Activated CD8-positive, alpha-beta T cell treated with anti-CD3 and anti-CD28 coated beads, Interleukin-2, amount 10 ng/mL, durations not matched to agents 7 days and 5 days (primary cell): ENCODE results near the gene OR2T27. TPM values are rescaled to one million over a fixed set of nuclear protein-coding genes. Genes with fewer than 3 reads are reported as not detected.
"Not testable (repeated sequence)": the region's sequence is repeated elsewhere in the genome, so short reads cannot be mapped to it uniquely, and the experiment has no call there.

Experiments
- ATAC-seq: fragments of 150-1000 bp; cut with Tn5 transposase; one replicate; pipeline ENCODE4 v1.10.0; 2021; ENCODE audit warnings: moderate library complexity
- CTCF ChIA-PET: fragments of 350-600 bp; sonication (Branson Sonifier 250); formaldehyde crosslinking; loops from one replicate; lab custom pipeline; 2021; ENCODE audit warnings: antibody characterized with exemption; lab: Charles Lee
- POLR2A ChIA-PET: fragments of 350-600 bp; sonication (Branson Sonifier 250); formaldehyde crosslinking; loops from one replicate; lab custom pipeline; 2021; ENCODE audit warnings: antibody characterized with exemption; lab: Charles Lee
- DNase-seq: peaks from one replicate; pipeline ENCODE4 v3.0.0-alpha.2; 2020
- H3K27ac Mint-ChIP-seq: one replicate; pipeline ENCODE4 v1.8.0; 2021; ENCODE audit warnings: mild to moderate bottlenecking, mixed read lengths
- H3K27me3 Mint-ChIP-seq: one replicate; pipeline ENCODE4 v1.8.0; 2021; ENCODE audit warnings: low read depth, mixed read lengths
- H3K36me3 Mint-ChIP-seq: one replicate; pipeline ENCODE4 v1.8.0; 2021; ENCODE audit warnings: low read depth, mixed read lengths
- H3K4me1 Mint-ChIP-seq: one replicate; pipeline ENCODE4 v1.8.0; 2021; ENCODE audit warnings: low read depth, mixed read lengths
- H3K4me3 Mint-ChIP-seq: one replicate; pipeline ENCODE4 v1.8.0; 2021; ENCODE audit warnings: mild to moderate bottlenecking, mixed read lengths
- H3K9me3 Mint-ChIP-seq: one replicate; pipeline ENCODE4 v1.8.0; 2022; ENCODE audit warnings: mixed read lengths; ENCODE audit not compliant: insufficient read depth
- total RNA-seq, 2 experiments: library from RNA; stranded (reverse); gene quantifications; one replicate each; pipeline ENCODE4 v1.2.3, GENCODE V29; 2021

The OR2T27 gene
- total RNA-seq, 2 experiments from 2014 or later, result not detected

- Mint-ChIP-seq H3K4me3 (no peak overlapping the region), H3K36me3 (no peaks in the 10 kb centered on the region), H3K9me3 (peaks cover 5% of the 10 kb centered on the region), H3K27ac (no peak overlapping the region), H3K27me3 (peaks cover 2% of the 10 kb centered on the region), H3K4me1 (no peaks in the 10 kb centered on the region)
- CTCF ChIA-PET, result no interaction called here
- POLR2A ChIA-PET, result no interaction called here
- DNase-seq (no peak), ATAC-seq (no peak)
Measured at GRCh38 chr1:248681651-248682050, 26.3 kb upstream of the OR2T27 start.

DNA sequence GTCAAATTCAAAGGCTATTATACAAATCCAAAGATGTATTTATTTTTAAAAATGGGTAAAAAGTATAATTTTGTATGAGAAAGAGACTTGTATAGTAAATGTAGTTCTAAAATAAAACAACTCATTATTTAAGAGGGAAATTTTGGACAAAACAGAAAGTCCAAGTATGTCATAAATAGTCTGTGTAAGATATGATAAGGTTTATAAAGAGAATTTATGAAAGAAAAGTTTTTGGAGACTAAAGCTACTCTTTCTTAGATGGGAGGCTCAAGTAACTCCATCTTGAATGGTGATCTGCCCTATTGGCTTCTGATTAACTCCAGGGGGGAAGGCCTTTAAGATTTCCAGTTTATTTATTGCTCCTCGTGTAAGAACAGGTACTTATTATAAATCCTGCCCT is 14.7 kb upstream of the OR2T27 start:
- no peaks in the 10 kb centered on the region for H3K4me1 Mint-ChIP-seq
- H3K9me3 Mint-ChIP-seq, result peaks cover 12% of the 10 kb centered on the region
- H3K4me3 Mint-ChIP-seq, result no peak overlapping the region
- no peaks in the 10 kb centered on the region for H3K36me3 Mint-ChIP-seq
- ChIA-PET CTCF (no interaction called here), POLR2A (no interaction called here)
- no peaks in the 10 kb centered on the region for H3K27me3 Mint-ChIP-seq
- DNase-seq, result no peak
- no peak overlapping the region for H3K27ac Mint-ChIP-seq
- no peak for ATAC-seq

DNA sequence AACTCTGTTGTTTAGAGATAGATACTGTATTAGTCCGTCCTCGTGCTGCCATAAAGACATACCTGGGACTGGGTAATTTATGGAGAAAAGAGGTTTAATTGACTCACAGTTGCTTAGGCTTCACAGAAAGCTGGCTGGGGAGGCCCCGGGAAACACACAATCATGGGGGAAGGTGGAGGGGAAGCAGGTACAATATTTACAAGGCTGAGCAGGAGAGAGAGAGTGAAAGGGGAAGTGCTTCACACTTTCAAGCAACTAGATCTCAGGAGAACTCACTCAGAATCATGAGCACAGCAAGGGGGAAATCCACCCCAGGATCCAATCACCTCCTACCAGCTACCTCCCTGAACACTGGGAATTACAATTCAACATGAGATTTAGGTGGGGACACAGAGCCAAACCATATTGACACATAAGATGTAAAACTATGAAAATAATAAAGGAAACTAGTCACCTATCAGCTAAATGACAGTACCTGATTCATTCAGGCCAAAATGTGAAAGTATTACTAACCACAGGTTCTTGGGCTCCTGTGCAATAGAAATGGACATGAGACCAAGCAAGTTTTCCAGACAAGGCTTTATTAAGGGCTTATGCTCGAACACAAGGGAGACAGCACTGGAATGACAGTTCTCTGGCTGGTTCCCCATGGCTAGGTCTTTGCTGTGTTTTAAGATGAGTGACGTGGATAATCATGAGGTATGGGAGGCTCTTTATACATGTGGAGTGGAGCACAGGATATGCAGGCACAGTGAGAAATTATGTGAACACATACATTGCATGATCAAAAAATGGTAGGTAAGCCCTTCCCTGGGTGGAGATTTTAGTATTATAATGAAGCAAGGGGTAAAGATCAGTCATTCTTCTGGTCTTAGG is 8.4 kb upstream of the OR2T27 start:
- H3K4me1 Mint-ChIP-seq, H3K27ac Mint-ChIP-seq, DNase-seq, H3K36me3 Mint-ChIP-seq, H3K9me3 Mint-ChIP-seq, H3K4me3 Mint-ChIP-seq, H3K27me3 Mint-ChIP-seq, POLR2A ChIA-PET, ATAC-seq, CTCF ChIA-PET: not testable (repeated sequence)

GRCh38 chr1:248656797-248657196 is 1.5 kb upstream of the OR2T27 start:
- ATAC-seq, H3K36me3 Mint-ChIP-seq, POLR2A ChIA-PET, H3K4me1 Mint-ChIP-seq, H3K27ac Mint-ChIP-seq, H3K4me3 Mint-ChIP-seq, H3K9me3 Mint-ChIP-seq, H3K27me3 Mint-ChIP-seq, CTCF ChIA-PET, DNase-seq: not testable (repeated sequence)

DNA sequence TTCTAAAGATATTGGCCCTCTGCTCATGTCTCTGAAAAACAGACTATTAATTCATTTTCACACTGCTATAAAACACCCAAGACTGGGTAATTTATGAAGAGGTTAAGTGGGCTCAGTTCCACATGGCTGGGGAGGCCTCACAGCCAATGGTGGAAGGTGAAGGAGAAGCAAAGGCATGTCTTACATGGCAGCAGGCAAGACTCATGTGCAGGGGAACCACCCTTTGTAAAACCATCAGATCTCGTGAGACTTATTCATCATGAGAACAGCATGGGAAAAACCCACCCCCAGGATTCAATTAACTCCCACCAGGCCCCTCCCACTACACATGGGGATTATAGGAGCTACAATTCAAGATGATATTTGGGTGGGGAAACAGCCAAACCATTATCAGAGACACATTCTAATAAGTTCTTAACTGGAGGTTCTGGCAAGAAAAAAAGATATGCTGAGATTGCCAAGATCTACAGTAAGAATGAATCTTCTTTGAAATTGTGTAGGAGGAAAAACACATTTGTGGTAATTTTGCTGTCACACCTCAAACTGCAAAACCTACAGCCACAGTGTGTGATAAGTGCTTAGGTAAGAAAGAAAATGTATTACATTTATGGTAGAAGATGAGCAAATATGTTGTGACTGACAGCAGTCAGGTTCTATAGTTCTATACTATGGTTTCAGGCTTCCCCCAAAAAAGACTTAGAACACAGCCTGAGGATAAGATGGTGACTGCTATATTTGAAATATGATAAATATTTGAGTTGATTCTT is 6.4 kb downstream of the OR2T27 start:
- CTCF ChIA-PET, H3K27ac Mint-ChIP-seq, H3K4me3 Mint-ChIP-seq, H3K4me1 Mint-ChIP-seq, DNase-seq, H3K27me3 Mint-ChIP-seq, ATAC-seq, H3K36me3 Mint-ChIP-seq, H3K9me3 Mint-ChIP-seq, POLR2A ChIA-PET: not testable (repeated sequence)

DNA sequence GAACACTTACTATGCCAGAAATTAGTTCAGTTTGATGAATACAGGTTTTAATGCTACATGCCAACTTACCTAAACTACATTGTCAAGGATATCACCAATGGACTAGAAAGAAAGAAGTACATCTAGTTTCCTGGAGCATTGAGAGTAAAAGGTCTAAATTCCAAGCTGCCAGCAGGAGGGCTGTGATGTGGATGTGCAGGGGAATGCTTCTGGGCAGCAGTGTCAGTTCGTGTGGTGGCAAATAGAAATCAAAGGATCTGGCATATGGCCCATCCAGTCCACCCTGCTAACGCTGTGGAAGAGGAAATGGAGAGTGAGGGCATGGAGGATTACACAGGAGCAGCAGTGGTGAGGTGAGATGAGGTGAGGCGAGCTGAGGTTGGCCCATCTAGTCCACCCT is 10.2 kb downstream of the OR2T27 start, which contains the start of gene OR2T35:
Gene OR2T35 (minus strand): TSS at position 101 of the 400 bp plus-strand sequence. CDS start 6,020 bp downstream, outside the sequence.
- ATAC-seq, DNase-seq, H3K27ac Mint-ChIP-seq, H3K27me3 Mint-ChIP-seq, H3K36me3 Mint-ChIP-seq, CTCF ChIA-PET, H3K9me3 Mint-ChIP-seq, H3K4me1 Mint-ChIP-seq, H3K4me3 Mint-ChIP-seq, POLR2A ChIA-PET: not testable (repeated sequence)

GRCh38 chr1:248642971-248643651 is 12.2 kb downstream of the OR2T27 start:
- ATAC-seq, CTCF ChIA-PET, H3K36me3 Mint-ChIP-seq, DNase-seq, H3K27ac Mint-ChIP-seq, POLR2A ChIA-PET, H3K27me3 Mint-ChIP-seq, H3K4me1 Mint-ChIP-seq, H3K4me3 Mint-ChIP-seq, H3K9me3 Mint-ChIP-seq: not testable (repeated sequence)

DNA sequence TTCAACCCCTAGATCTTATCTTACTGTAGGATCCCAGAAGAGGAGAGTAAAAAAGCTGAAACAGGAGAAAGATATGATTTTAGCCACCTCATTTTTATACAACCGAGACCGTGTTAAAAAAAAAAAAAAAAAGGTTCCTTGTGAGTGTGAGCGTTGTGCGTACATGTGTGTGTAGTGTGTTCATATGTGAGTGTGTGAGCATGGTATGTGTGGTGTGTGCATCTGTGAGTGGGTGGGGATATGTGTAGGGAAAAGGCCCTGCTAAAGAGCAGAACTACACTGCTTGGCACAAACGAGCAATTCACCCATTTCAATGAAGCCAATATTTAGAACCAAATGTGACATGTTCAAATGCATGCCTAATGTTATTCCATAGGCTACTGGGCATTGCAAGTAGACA is 13.7 kb downstream of the OR2T27 start:
- CTCF ChIA-PET, H3K4me3 Mint-ChIP-seq, ATAC-seq, DNase-seq, H3K36me3 Mint-ChIP-seq, H3K27ac Mint-ChIP-seq, H3K4me1 Mint-ChIP-seq, H3K27me3 Mint-ChIP-seq, H3K9me3 Mint-ChIP-seq, POLR2A ChIA-PET: not testable (repeated sequence)

GRCh38 chr1:248640906-248641305 is 14.4 kb downstream of the OR2T27 start:
- H3K4me1 Mint-ChIP-seq, POLR2A ChIA-PET, H3K27me3 Mint-ChIP-seq, H3K9me3 Mint-ChIP-seq, DNase-seq, H3K4me3 Mint-ChIP-seq, H3K27ac Mint-ChIP-seq, ATAC-seq, CTCF ChIA-PET, H3K36me3 Mint-ChIP-seq: not testable (repeated sequence)

DNA sequence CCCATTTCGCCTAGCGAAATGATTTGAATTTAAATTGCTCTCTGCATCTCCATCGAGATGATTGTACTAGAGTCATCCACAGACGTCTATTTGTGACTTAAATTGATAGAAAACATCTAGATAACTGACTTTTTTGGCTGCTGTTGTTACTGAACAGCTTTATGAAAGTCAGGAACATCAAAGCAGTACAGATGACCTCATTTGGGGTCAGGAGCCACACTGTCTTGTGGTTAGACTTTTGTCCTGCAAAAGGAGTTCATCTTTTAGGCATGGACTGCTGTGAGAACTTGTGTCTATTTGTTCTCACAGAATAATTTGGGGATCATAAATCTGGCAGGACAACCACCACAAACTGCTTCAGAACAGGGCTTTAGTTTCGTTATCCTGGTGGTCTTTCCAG is 15.7 kb downstream of the OR2T27 start:
- H3K27me3 Mint-ChIP-seq, ATAC-seq, CTCF ChIA-PET, H3K36me3 Mint-ChIP-seq, H3K4me1 Mint-ChIP-seq, POLR2A ChIA-PET, H3K9me3 Mint-ChIP-seq, DNase-seq, H3K27ac Mint-ChIP-seq, H3K4me3 Mint-ChIP-seq: not testable (repeated sequence)

- H3K4me3 Mint-ChIP-seq, DNase-seq, ATAC-seq, H3K36me3 Mint-ChIP-seq, H3K4me1 Mint-ChIP-seq, H3K27me3 Mint-ChIP-seq, H3K9me3 Mint-ChIP-seq, CTCF ChIA-PET, POLR2A ChIA-PET, H3K27ac Mint-ChIP-seq: not testable (repeated sequence)
Measured at GRCh38 chr1:248636612-248637011, 18.7 kb downstream of the OR2T27 start.

DNA sequence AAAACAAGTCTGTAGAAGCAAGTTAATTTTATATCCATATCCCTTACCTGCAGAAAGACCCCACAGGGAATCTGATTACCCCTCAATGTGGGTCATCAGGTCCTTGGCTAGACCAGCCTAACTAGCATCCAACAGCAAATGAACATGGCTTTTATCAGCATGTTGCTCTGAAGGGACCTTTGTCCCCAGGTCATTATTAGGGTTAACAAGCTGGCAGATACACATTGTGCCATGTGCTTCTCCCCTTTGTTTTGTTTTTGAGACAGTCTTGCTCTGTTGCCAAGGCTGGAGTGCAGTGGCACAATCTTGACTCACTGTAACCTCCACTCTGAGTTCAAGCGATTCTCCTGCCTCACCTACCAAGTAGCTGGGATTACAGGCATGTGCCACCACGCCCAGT is 20.3 kb downstream of the OR2T27 start, which contains the start of gene OR2T11:
Gene OR2T11 (minus strand): TSS at position 101 of the 400 bp plus-strand sequence. CDS start 7,963 bp downstream, outside the sequence.
- CTCF ChIA-PET, ATAC-seq, H3K27me3 Mint-ChIP-seq, H3K36me3 Mint-ChIP-seq, H3K4me1 Mint-ChIP-seq, H3K27ac Mint-ChIP-seq, H3K4me3 Mint-ChIP-seq, DNase-seq, H3K9me3 Mint-ChIP-seq, POLR2A ChIA-PET: not testable (repeated sequence)
